H9 (cell line): ENCODE measurements around the gene FAM193A. TPM values are rescaled to one million over a fixed set of nuclear protein-coding genes. Genes with fewer than 3 reads are reported as not detected.

Source experiments
- DNase-seq: peaks from one replicate; pipeline ENCODE4 v3.0.0-alpha.2; 2017
- H2AFZ ChIP-seq: one replicate; pipeline ENCODE4 v1.6.1; 2013; ENCODE audit warnings: mild to moderate bottlenecking, low read length, control low read depth, moderate library complexity
- H2AK5ac ChIP-seq: 2 replicates; pipeline ENCODE4 v1.6.1; 2013; ENCODE audit warnings: low read length, control low read depth, mixed read lengths; ENCODE audit not compliant: insufficient read length
- H2BK120ac ChIP-seq: one replicate; pipeline ENCODE4 v1.6.1; 2013; ENCODE audit warnings: low read depth, mild to moderate bottlenecking, low read length, control low read depth, inconsistent platforms; ENCODE audit not compliant: poor library complexity, severe bottlenecking
- H2BK12ac ChIP-seq: 2 replicates; pipeline ENCODE4 v1.6.1; 2013; ENCODE audit warnings: low read length, control low read depth, mixed read lengths, low read depth; ENCODE audit not compliant: insufficient read length
- H2BK15ac ChIP-seq: 2 replicates; pipeline ENCODE4 v1.6.1; 2013; ENCODE audit warnings: low read depth, low read length, control low read depth
- H2BK20ac ChIP-seq: one replicate; pipeline ENCODE4 v1.6.1; 2013; ENCODE audit warnings: low read depth, mild to moderate bottlenecking, low read length, control low read depth, inconsistent platforms; ENCODE audit not compliant: poor library complexity, severe bottlenecking
- H2BK5ac ChIP-seq: 2 replicates; pipeline ENCODE4 v1.6.1; 2013; ENCODE audit warnings: low read length, control low read depth, mixed read lengths; ENCODE audit not compliant: insufficient read length
- H3K14ac ChIP-seq: 2 replicates; pipeline ENCODE4 v1.6.1; 2013; ENCODE audit warnings: low read length, control low read depth; ENCODE audit not compliant: insufficient read depth
- H3K18ac ChIP-seq: 2 replicates; pipeline ENCODE4 v1.6.1; 2013; ENCODE audit warnings: low read depth, mild to moderate bottlenecking, mixed read lengths, low read length, control low read depth; ENCODE audit not compliant: insufficient read length
- H3K23ac ChIP-seq: 2 replicates; pipeline ENCODE4 v1.6.1; 2013; ENCODE audit warnings: low read length, control low read depth, mixed read lengths, low read depth; ENCODE audit not compliant: insufficient read length
- H3K23me2 ChIP-seq: 2 replicates; pipeline ENCODE4 v1.6.1; 2013; ENCODE audit warnings: low read depth, mild to moderate bottlenecking, mixed read lengths, low read length, control low read depth; ENCODE audit not compliant: insufficient read length, poor library complexity, severe bottlenecking
- H3K27ac ChIP-seq: 2 replicates; pipeline ENCODE4 v1.5.1; 2013; ENCODE audit warnings: low read length, control low read depth, mixed read lengths, low read depth; ENCODE audit not compliant: insufficient read length
- H3K27me3 ChIP-seq: 2 replicates; pipeline ENCODE4 v1.6.1; 2013; ENCODE audit warnings: low read length, control low read depth, inconsistent platforms; ENCODE audit not compliant: insufficient read depth
- H3K4ac ChIP-seq: 2 replicates; pipeline ENCODE4 v1.6.1; 2013; ENCODE audit warnings: low read depth, mild to moderate bottlenecking, control low read depth, inconsistent platforms, low read length, moderate library complexity
- H3K4me1 ChIP-seq: 2 replicates; pipeline ENCODE4 v1.6.1; 2013; ENCODE audit warnings: low read length, control low read depth, inconsistent platforms; ENCODE audit not compliant: insufficient read depth
- H3K4me2 ChIP-seq: 2 replicates; pipeline ENCODE4 v1.6.1; 2013; ENCODE audit warnings: low read length, control low read depth, mixed read lengths; ENCODE audit not compliant: insufficient read length, insufficient read depth
- H3K56ac ChIP-seq: 2 replicates; pipeline ENCODE4 v1.6.1; 2013; ENCODE audit warnings: low read depth, mild to moderate bottlenecking, mixed read lengths, low read length, control low read depth; ENCODE audit not compliant: insufficient read length
- H3K79me1 ChIP-seq: 2 replicates; pipeline ENCODE4 v1.6.1; 2013; ENCODE audit warnings: low read depth, mild to moderate bottlenecking, moderate library complexity, low read length, control low read depth, inconsistent platforms; ENCODE audit not compliant: insufficient read depth, poor library complexity, severe bottlenecking
- H3K79me2 ChIP-seq: 2 replicates; pipeline ENCODE4 v1.6.1; 2013; ENCODE audit warnings: low read length, control low read depth, inconsistent platforms; ENCODE audit not compliant: insufficient read depth
- H3K9ac ChIP-seq: 2 replicates; pipeline ENCODE4 v1.6.1; 2013; ENCODE audit warnings: low read length, control low read depth, mixed read lengths; ENCODE audit not compliant: insufficient read length; ENCODE audit errors: extremely low read depth
- H3K9me3 ChIP-seq: one replicate; pipeline ENCODE4 v1.6.1; 2013; ENCODE audit warnings: low read depth, low read length, inconsistent platforms; ENCODE audit not compliant: control insufficient read depth
- H3T11ph ChIP-seq: one replicate; pipeline ENCODE4 v1.6.1; 2013; ENCODE audit warnings: mild to moderate bottlenecking, low read length, control low read depth, inconsistent platforms
- H4K20me1 ChIP-seq: one replicate; pipeline ENCODE4 v1.6.1; 2013; ENCODE audit not compliant: control insufficient read depth, insufficient read length, insufficient read depth
- H4K5ac ChIP-seq: 2 replicates; pipeline ENCODE4 v1.6.1; 2013; ENCODE audit warnings: low read depth, mild to moderate bottlenecking, mixed read lengths, low read length, control low read depth; ENCODE audit not compliant: insufficient read length
- H4K8ac ChIP-seq: replicated peaks from 2 replicates; pipeline ENCODE4 v1.6.1; 2013; ENCODE audit warnings: low read length, control low read depth, mixed read lengths, low read depth; ENCODE audit not compliant: insufficient read length
- H4K91ac ChIP-seq: 2 replicates; pipeline ENCODE4 v1.6.1; 2013; ENCODE audit warnings: low read depth, mild to moderate bottlenecking, moderate library complexity, mixed read lengths, low read length, control low read depth; ENCODE audit not compliant: insufficient read length
- H3K27ac Mint-ChIP-seq, 3 experiments: 2 replicates in 2 of 3; 3 replicates in 1 of 3; pipeline ENCODE4 v1.8.0; 2020 to 2021; ENCODE audit warnings: mixed read lengths in 3 of 3, mild to moderate bottlenecking in 1 of 3, moderate library complexity in 1 of 3
- H3K27me3 Mint-ChIP-seq: 2 replicates; pipeline ENCODE4 v1.8.0; 2021; ENCODE audit warnings: low read depth, mild to moderate bottlenecking, moderate library complexity, mixed read lengths
- H3K36me3 Mint-ChIP-seq, 3 experiments: 2 replicates in 2 of 3; 3 replicates in 1 of 3; pipeline ENCODE4 v1.8.0; 2020 to 2021; ENCODE audit warnings: low read depth in 3 of 3, mixed read lengths in 3 of 3; ENCODE audit not compliant: insufficient read depth in 1 of 3
- H3K4me1 Mint-ChIP-seq, 2 experiments: 2 replicates each; pipeline ENCODE4 v1.8.0; 2020; ENCODE audit warnings: mixed read lengths in 2 of 2
- H3K4me3 Mint-ChIP-seq, 2 experiments: 2 replicates in 1 of 2; 3 replicates in 1 of 2; pipeline ENCODE4 v1.8.0; 2020 to 2021; ENCODE audit warnings: mild to moderate bottlenecking in 2 of 2, mixed read lengths in 2 of 2, moderate library complexity in 1 of 2
- H3K9me3 Mint-ChIP-seq, 2 experiments: 2 replicates in 1 of 2; 3 replicates in 1 of 2; pipeline ENCODE4 v1.8.0; 2020; ENCODE audit warnings: mild to moderate bottlenecking in 2 of 2, mixed read lengths in 2 of 2, moderate library complexity in 1 of 2
- WGBS: extraction: QIAGEN DNeasy Blood & Tissue Kit; methylation state at CpG from one replicate; pipeline ENCODE4 v1.1.7; 2013; ENCODE audit warnings: missing lambda C conversion rate, low lambda C conversion rate, mixed read lengths; ENCODE audit not compliant: insufficient read length; ENCODE audit errors: extremely low coverage; 5-methylcytosine and 5-hydroxymethylcytosine counted together
- total RNA-seq: library from RNA; stranded (reverse); gene quantifications from 2 replicates; pipeline ENCODE4 v1.2.1, GENCODE V29; 2021
- TF ChIP-seq, protein P1 (sequence below): fragments of 200-600 bp; sonication (generic); conservative IDR thresholded peaks from 3 replicates; pipeline ENCODE4 v1.8.0; 2021; ENCODE audit warnings: antibody characterized with exemption, mild to moderate bottlenecking

FAM193A gene
- total RNA-seq, 1 experiment from 2014 or later, result 36.9 TPM

GRCh38 chr4:2492970-2493369 lies 43.5 kb upstream of the FAM193A start:
- H4K8ac ChIP-seq, result no peak overlapping the region
- no peak overlapping the region for H3K27ac ChIP-seq
- H2BK5ac ChIP-seq, result no peak overlapping the region
- peaks cover 23% of the 10 kb centered on the region for H3K79me2 ChIP-seq
- no peak overlapping the region for H3K9ac ChIP-seq
- peaks cover 54 to 80% (median 67%) of the 10 kb centered on the region in 3 experiments; a peak in 6 of 7 replicates for H3K36me3 Mint-ChIP-seq
- no peak overlapping the region for H2BK20ac ChIP-seq
- H3K4me1 ChIP-seq, result no peaks in the 10 kb centered on the region; the same call in 1 of the 2 replicates
- no peak overlapping the region for H4K91ac ChIP-seq
- no peaks in the 10 kb centered on the region for H3K27me3 Mint-ChIP-seq
- no peak overlapping the region for H2AK5ac ChIP-seq
- no peak overlapping the region for H2AFZ ChIP-seq
- H3T11ph ChIP-seq, result no peak overlapping the region
- no peaks in the 10 kb centered on the region for H3K9me3 ChIP-seq
- no peak overlapping the region for H3K18ac ChIP-seq
- no peak overlapping the region for H3K4ac ChIP-seq
- peaks cover 5% of the 10 kb centered on the region for H4K20me1 ChIP-seq
- peaks cover 4% of the 10 kb centered on the region for H3K79me1 ChIP-seq
- no peak overlapping the region for H4K5ac ChIP-seq
- no peaks in the 10 kb centered on the region for H3K27me3 ChIP-seq
- no peak overlapping the region for H3K4me3 Mint-ChIP-seq
- TF ChIP-seq, protein P1, sequence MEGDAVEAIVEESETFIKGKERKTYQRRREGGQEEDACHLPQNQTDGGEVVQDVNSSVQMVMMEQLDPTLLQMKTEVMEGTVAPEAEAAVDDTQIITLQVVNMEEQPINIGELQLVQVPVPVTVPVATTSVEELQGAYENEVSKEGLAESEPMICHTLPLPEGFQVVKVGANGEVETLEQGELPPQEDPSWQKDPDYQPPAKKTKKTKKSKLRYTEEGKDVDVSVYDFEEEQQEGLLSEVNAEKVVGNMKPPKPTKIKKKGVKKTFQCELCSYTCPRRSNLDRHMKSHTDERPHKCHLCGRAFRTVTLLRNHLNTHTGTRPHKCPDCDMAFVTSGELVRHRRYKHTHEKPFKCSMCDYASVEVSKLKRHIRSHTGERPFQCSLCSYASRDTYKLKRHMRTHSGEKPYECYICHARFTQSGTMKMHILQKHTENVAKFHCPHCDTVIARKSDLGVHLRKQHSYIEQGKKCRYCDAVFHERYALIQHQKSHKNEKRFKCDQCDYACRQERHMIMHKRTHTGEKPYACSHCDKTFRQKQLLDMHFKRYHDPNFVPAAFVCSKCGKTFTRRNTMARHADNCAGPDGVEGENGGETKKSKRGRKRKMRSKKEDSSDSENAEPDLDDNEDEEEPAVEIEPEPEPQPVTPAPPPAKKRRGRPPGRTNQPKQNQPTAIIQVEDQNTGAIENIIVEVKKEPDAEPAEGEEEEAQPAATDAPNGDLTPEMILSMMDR, result no peak
- peak overlapping the region in 2 of 3 experiments; percentile 44 to 69; a peak in 2 of 7 replicates for H3K27ac Mint-ChIP-seq
- H3K23me2 ChIP-seq, result no peaks in the 10 kb centered on the region
- no peak overlapping the region for H2BK12ac ChIP-seq
- no peak overlapping the region for H3K23ac ChIP-seq
- no peak overlapping the region for H2BK15ac ChIP-seq
- no peak overlapping the region for H2BK120ac ChIP-seq
- DNase-seq, result no peak
- no peaks in the 10 kb centered on the region for H3K9me3 Mint-ChIP-seq
- no CpG with 5 or more reads among the region's 1 CpG for WGBS
- H3K4me2 ChIP-seq, result no peak overlapping the region
- H3K14ac ChIP-seq, result no peak overlapping the region
- no peak overlapping the region for H3K56ac ChIP-seq
- peaks cover 9 to 15% of the 10 kb centered on the region in 2 experiments; a peak in 3 of 4 replicates for H3K4me1 Mint-ChIP-seq
